Measurements from ENCODE around the gene RASL11A. TPM values are rescaled to one million over a fixed set of nuclear protein-coding genes. Genes with fewer than 3 reads are reported as not detected.
"Not testable (repeated sequence)": the region's sequence is repeated elsewhere in the genome, so short reads cannot be mapped to it uniquely, and the experiment has no call there.

The RASL11A gene
- total RNA-seq, 1 donor from 2014 or later, result 1.3 TPM

- no peak overlapping the region for H3K4me3 Mint-ChIP-seq
- TF ChIP-seq CTCF (conservative IDR thresholded peaks at IDR 0.05), result no peak
- peaks cover 2% of the 10 kb centered on the region for H3K27me3 Mint-ChIP-seq (ENCODE audit: low read depth)
- H3K36me3 Mint-ChIP-seq (ENCODE audit: low read depth), result no peaks in the 10 kb centered on the region
- no peak for DNase-seq (ENCODE audit: low read depth, low spot score)
- H3K4me1 Mint-ChIP-seq, result no peaks in the 10 kb centered on the region
- no peaks in the 10 kb centered on the region for H3K9me3 Mint-ChIP-seq
- no peak overlapping the region for H3K27ac Mint-ChIP-seq (ENCODE audit: unreplicated experiment)
Measured at GRCh38 chr13:27283906-27284493, 13.4 kb downstream of the RASL11A start.

GRCh38 chr13:27288392-27288791, 17.8 kb downstream of the RASL11A start:
- no peak for TF ChIP-seq CTCF (conservative IDR thresholded peaks at IDR 0.05)
- Mint-ChIP-seq H3K27me3 (ENCODE audit: low read depth) (peaks cover 8% of the 10 kb centered on the region), H3K36me3 (ENCODE audit: low read depth) (no peaks in the 10 kb centered on the region), H3K4me1 (no peaks in the 10 kb centered on the region), H3K27ac (ENCODE audit: unreplicated experiment) (no peak overlapping the region), H3K9me3 (no peaks in the 10 kb centered on the region), H3K4me3 (no peak overlapping the region)
- DNase-seq (ENCODE audit: low read depth, low spot score), result no peak

GRCh38 chr13:27289011-27289665, 18.5 kb downstream of the RASL11A start:
- Mint-ChIP-seq H3K27me3 (ENCODE audit: low read depth) (peaks cover 11% of the 10 kb centered on the region), H3K27ac (ENCODE audit: unreplicated experiment) (no peak overlapping the region), H3K9me3 (no peaks in the 10 kb centered on the region), H3K36me3 (ENCODE audit: low read depth) (no peaks in the 10 kb centered on the region), H3K4me1 (no peaks in the 10 kb centered on the region), H3K4me3 (no peak overlapping the region)
- no peak for DNase-seq (ENCODE audit: low read depth, low spot score)
- TF ChIP-seq CTCF (conservative IDR thresholded peaks at IDR 0.05), result no peak

- Mint-ChIP-seq H3K4me3 (no peak overlapping the region), H3K36me3 (ENCODE audit: low read depth) (no peaks in the 10 kb centered on the region), H3K27ac (ENCODE audit: unreplicated experiment) (no peak overlapping the region), H3K27me3 (ENCODE audit: low read depth) (peaks cover 13% of the 10 kb centered on the region), H3K4me1 (no peaks in the 10 kb centered on the region), H3K9me3 (no peaks in the 10 kb centered on the region)
- TF ChIP-seq CTCF (conservative IDR thresholded peaks at IDR 0.05), result no peak
- no peak for DNase-seq (ENCODE audit: low read depth, low spot score)
Measured at GRCh38 chr13:27290715-27291114, 20.1 kb downstream of the RASL11A start.

GRCh38 chr13:27291967-27292366, 21.3 kb downstream of the RASL11A start:
- H3K4me1 Mint-ChIP-seq; H3K9me3 Mint-ChIP-seq; DNase-seq (ENCODE audit: low read depth, low spot score); H3K4me3 Mint-ChIP-seq; H3K36me3 Mint-ChIP-seq (ENCODE audit: low read depth); H3K27ac Mint-ChIP-seq (ENCODE audit: unreplicated experiment): not testable (repeated sequence)
- peaks cover 17% of the 10 kb centered on the region for H3K27me3 Mint-ChIP-seq (ENCODE audit: low read depth)

- H3K36me3 Mint-ChIP-seq (ENCODE audit: low read depth), result no peaks in the 10 kb centered on the region
- no peak overlapping the region for H3K4me3 Mint-ChIP-seq
- no peak for TF ChIP-seq CTCF (conservative IDR thresholded peaks at IDR 0.05)
- no peak for DNase-seq (ENCODE audit: low read depth, low spot score)
- no peaks in the 10 kb centered on the region for H3K4me1 Mint-ChIP-seq
- no peak overlapping the region for H3K27ac Mint-ChIP-seq (ENCODE audit: unreplicated experiment)
- no peaks in the 10 kb centered on the region for H3K9me3 Mint-ChIP-seq
- H3K27me3 Mint-ChIP-seq (ENCODE audit: low read depth), result peaks cover 25% of the 10 kb centered on the region
Measured at GRCh38 chr13:27293076-27293691, 22.6 kb downstream of the RASL11A start.
